ENCODE data around the gene PANX3.
"Not testable (repeated sequence)": the region's sequence is repeated elsewhere in the genome, so short reads cannot be mapped to it uniquely, and the experiment has no call there.

Gene PANX3

DNA sequence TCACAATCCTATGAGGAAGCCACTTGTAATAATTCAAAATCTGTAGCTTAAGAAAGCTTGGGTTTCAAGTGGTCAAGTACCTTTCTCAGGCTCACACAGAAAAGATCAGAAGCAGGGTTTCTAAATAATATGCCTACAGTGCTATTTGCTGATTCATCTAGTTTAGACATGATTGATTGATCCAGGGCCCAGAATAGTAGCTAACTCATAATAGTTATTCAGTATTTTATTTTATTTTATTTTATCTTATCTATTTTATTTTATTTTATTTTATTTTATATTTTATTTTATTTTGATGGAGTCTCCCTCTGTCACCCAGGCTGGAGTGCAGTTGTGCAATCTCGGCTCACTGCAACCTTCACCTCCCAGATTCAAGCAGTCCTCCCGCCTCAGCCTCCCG is 15.9 kb upstream of the PANX3 start:
- H3K27ac ChIP-seq = no peak overlapping the region
- POLR2A ChIA-PET (ENCODE audit: low non-redundant PET) = no interaction called here
- CTCF ChIA-PET = no interaction called here
- no peak for DNase-seq (ENCODE audit: low spot score)
- TF ChIP-seq, protein P1, sequence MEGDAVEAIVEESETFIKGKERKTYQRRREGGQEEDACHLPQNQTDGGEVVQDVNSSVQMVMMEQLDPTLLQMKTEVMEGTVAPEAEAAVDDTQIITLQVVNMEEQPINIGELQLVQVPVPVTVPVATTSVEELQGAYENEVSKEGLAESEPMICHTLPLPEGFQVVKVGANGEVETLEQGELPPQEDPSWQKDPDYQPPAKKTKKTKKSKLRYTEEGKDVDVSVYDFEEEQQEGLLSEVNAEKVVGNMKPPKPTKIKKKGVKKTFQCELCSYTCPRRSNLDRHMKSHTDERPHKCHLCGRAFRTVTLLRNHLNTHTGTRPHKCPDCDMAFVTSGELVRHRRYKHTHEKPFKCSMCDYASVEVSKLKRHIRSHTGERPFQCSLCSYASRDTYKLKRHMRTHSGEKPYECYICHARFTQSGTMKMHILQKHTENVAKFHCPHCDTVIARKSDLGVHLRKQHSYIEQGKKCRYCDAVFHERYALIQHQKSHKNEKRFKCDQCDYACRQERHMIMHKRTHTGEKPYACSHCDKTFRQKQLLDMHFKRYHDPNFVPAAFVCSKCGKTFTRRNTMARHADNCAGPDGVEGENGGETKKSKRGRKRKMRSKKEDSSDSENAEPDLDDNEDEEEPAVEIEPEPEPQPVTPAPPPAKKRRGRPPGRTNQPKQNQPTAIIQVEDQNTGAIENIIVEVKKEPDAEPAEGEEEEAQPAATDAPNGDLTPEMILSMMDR (conservative IDR thresholded peaks at IDR 0.05; ENCODE audit: low read depth) = no peak

GRCh38 chr11:124597626-124598025 is 13.6 kb upstream of the PANX3 start:
- CTCF ChIA-PET = no interaction called here
- no peak for DNase-seq (ENCODE audit: low spot score)
- POLR2A ChIA-PET (ENCODE audit: low non-redundant PET) = no interaction called here
- TF ChIP-seq, protein P1 (conservative IDR thresholded peaks at IDR 0.05; ENCODE audit: low read depth) = no peak
- no peak overlapping the region for H3K27ac ChIP-seq

DNA sequence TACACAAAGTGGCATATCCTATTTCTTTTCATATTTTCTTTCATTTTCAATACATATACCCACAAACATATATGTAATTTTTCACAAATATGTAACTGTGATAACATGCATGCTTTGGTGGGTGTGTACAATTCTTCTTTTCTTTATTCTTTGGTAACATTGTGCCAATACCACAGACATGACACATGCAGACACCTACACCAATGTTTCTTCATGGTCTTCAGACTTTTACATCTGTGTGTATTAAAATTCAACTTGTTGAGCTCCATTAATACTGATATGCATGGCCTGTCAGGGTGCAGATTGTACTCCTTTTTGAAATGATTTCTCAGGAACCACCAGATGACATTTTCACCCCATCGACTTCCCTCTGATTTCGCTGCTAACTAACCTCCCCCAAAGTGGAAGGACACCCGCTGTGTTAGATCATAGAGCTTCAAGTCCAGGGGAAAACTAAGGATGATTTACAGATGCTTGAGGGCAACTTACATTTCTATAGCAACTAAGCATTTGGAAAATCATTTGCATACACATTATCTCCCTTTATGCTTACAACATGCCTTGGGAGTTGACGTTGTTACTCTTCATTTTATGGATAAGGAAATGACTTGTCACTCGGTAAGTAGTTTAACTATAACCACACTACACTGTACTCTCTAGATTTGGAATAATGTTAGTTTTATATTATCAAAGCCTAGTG is 10.5 kb upstream of the PANX3 start:
- no peak overlapping the region for H3K27ac ChIP-seq
- no peak for DNase-seq (ENCODE audit: low spot score)
- POLR2A ChIA-PET (ENCODE audit: low non-redundant PET) = no interaction called here
- TF ChIP-seq, protein P1 (conservative IDR thresholded peaks at IDR 0.05; ENCODE audit: low read depth) = no peak
- CTCF ChIA-PET = no interaction called here

DNA sequence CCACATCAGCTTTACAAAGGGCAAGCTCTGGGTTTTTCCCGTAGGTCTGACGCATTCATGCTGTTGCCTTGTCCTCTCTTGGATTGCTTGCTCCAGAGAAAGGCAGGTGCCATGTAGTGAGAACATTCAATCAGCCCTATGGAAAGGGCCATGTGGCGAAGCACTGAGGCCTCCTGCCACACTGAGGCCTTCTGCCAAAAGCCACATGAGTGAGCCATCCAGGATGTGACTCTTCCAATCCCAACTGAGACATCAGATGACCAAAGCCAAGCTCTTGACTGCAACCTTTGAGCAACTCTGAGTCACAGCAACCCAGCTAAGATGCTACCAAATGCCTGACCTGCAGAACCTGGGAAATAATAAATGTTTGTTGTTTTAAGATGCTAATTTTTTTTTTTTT is 9.0 kb upstream of the PANX3 start:
- ChIA-PET CTCF (interaction anchor here (0.6 kb wide), 1 partner anchor 18 kb away, joined by 5 read pairs; no protein-coding TSS in a partner anchor), POLR2A (ENCODE audit: low non-redundant PET) (no interaction called here)
- TF ChIP-seq, protein P1 (conservative IDR thresholded peaks at IDR 0.05; ENCODE audit: low read depth) = no peak
- H3K27ac ChIP-seq = no peak overlapping the region
- no peak for DNase-seq (ENCODE audit: low spot score)

DNA sequence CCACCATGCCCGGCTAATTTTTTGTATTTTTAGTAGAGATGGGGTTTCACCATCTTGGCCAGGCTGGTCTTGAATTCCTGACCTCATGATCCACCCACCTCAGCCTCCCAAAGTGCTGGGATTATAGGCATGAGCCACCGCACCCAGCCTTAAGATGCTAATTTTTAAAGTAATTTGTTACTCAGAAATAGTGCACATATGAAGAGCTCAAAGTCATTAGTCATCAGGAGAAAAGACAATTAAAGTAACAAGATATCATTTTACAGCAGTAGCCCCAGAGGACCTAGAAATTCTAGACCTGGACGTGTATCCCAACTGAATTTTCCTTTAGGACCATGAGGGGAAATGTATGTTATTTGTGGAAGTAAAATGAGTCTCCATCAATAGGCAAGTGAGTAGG is 8.5 kb upstream of the PANX3 start:
- H3K27ac ChIP-seq; CTCF ChIA-PET; POLR2A ChIA-PET (ENCODE audit: low non-redundant PET); DNase-seq (ENCODE audit: low spot score): not testable (repeated sequence)

- TF ChIP-seq, protein P1 (conservative IDR thresholded peaks at IDR 0.05; ENCODE audit: low read depth) = no peak
- ChIA-PET POLR2A (ENCODE audit: low non-redundant PET) (no interaction called here), CTCF (no interaction called here)
- no peak for DNase-seq (ENCODE audit: low spot score)
- no peak overlapping the region for H3K27ac ChIP-seq
These were observed 5.5 kb upstream of the PANX3 start for GRCh38 chr11:124605719-124606118.

DNA sequence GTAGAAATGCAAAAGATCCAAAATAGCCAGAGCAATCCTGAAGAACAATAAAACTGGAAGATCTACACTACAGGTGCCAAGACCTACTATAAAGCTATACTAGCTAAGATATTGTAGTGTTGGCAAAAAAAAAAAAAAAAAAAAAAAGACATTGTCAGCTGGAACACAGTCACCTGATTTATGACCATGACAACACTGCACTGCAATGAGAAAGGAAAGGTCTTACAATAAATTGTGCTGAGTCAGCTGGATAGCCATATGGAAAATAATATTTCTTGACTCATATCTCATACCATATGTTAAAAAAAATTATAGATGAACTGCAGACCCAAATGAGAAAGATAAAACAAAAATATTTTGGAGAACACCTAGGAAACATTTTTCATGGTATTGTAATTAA is 3.1 kb upstream of the PANX3 start:
- TF ChIP-seq, protein P1 (conservative IDR thresholded peaks at IDR 0.05; ENCODE audit: low read depth) = no peak
- no peak for DNase-seq (ENCODE audit: low spot score)
- ChIA-PET CTCF (no interaction called here), POLR2A (ENCODE audit: low non-redundant PET) (no interaction called here)
- H3K27ac ChIP-seq = no peak overlapping the region

Measured in RWPE1 (cell line).